HepG2 (cell line): Measurements from ENCODE around the gene DCC.

Experiments
- GABPA ChIP-seq, 2 experiments: IDR thresholded peaks; 2 replicates each; pipeline ENCODE4 v1.6.1; 2011 to 2016; ENCODE audit warnings: low read depth in 2 of 2, low read length in 1 of 2, missing biosample characterization in 1 of 2, missing genetic modification characterization in 1 of 2
- MYC ChIP-seq: sonication (generic); formaldehyde crosslinking; IDR thresholded peaks from 2 replicates; pipeline ENCODE4 v1.9.0; 2021; ENCODE audit warnings: missing genetic modification reagents, borderline replicate concordance
- POLR2A ChIP-seq, 2 experiments: IDR thresholded peaks; 2 replicates each; pipeline ENCODE4 v1.6.1; 2011; ENCODE audit warnings: low read depth in 2 of 2, low read length in 2 of 2, mild to moderate bottlenecking in 1 of 2, moderate library complexity in 1 of 2; ENCODE audit not compliant: insufficient read depth in 1 of 2
- SMAD9 ChIP-seq: sonication (generic); formaldehyde crosslinking; IDR thresholded peaks from 2 replicates; pipeline ENCODE4 v1.5.1; 2020; ENCODE audit warnings: mild to moderate bottlenecking, missing genetic modification reagents
- SP4 ChIP-seq: sonication (generic); formaldehyde crosslinking; IDR thresholded peaks from 2 replicates; pipeline ENCODE4 v1.8.1; 2023; ENCODE audit warnings: mild to moderate bottlenecking, missing genetic modification reagents
- SUZ12 ChIP-seq: fragments of 150-350 bp; IDR thresholded peaks from 2 replicates; pipeline ENCODE4 v1.6.1; 2014; ENCODE audit warnings: low read depth, low read length
- TAF1 ChIP-seq: sonication (generic); formaldehyde crosslinking; IDR thresholded peaks from 2 replicates; pipeline ENCODE4 v1.4.0; 2020; ENCODE audit warnings: missing genetic modification reagents
- TCF7L2 ChIP-seq: IDR thresholded peaks from 2 replicates; pipeline ENCODE4 v1.6.1; 2011; ENCODE audit warnings: mild to moderate bottlenecking, low read depth, low read length, moderate library complexity
- ZFP36L2 ChIP-seq: sonication (generic); formaldehyde crosslinking; IDR thresholded peaks from 2 replicates; pipeline ENCODE4 v1.4.0; 2020; ENCODE audit warnings: missing genetic modification reagents
- ZNF142 ChIP-seq: sonication (generic); formaldehyde crosslinking; IDR thresholded peaks from 2 replicates; pipeline ENCODE4 v1.4.0; 2020; ENCODE audit warnings: missing genetic modification reagents
- ZNF558 ChIP-seq: sonication (generic); formaldehyde crosslinking; IDR thresholded peaks from 2 replicates; pipeline ENCODE4 v1.9.0; 2022; ENCODE audit warnings: mild to moderate bottlenecking, missing genetic modification reagents, borderline replicate concordance
- TF ChIP-seq, protein P1 (sequence below), 2 experiments: IDR thresholded peaks; 2 replicates each; pipeline ENCODE4 v1.6.1; 2011 to 2012; ENCODE audit warnings: low read length in 2 of 2, borderline replicate concordance in 1 of 2, low read depth in 1 of 2, mild to moderate bottlenecking in 1 of 2, moderate library complexity in 1 of 2

GRCh38 chr18:52894801-52895200, 554.8 kb downstream of the DCC start:
- TF ChIP-seq TAF1 (no peak), SMAD9 (no peak), GABPA (IDR thresholded peaks at IDR 0.05; ENCODE audit: low read depth, low read length) (no peak), GABPA (CRISPR knock-in tag; IDR thresholded peaks at IDR 0.05; ENCODE audit: low read depth) (no peak), ZNF142 (no peak), SUZ12 (no peak), TCF7L2 (no peak), ZNF558 (CRISPR knock-in tag) (no peak), POLR2A (IDR thresholded peaks at IDR 0.05; ENCODE audit: insufficient read depth in 1 of 2, low read depth in 2 of 2, low read length in 2 of 2) (no peak), SP4 (CRISPR knock-in tag) (no peak), MYC (no peak), ZFP36L2 (CRISPR knock-in tag) (no peak)
- TF ChIP-seq, protein P1, sequence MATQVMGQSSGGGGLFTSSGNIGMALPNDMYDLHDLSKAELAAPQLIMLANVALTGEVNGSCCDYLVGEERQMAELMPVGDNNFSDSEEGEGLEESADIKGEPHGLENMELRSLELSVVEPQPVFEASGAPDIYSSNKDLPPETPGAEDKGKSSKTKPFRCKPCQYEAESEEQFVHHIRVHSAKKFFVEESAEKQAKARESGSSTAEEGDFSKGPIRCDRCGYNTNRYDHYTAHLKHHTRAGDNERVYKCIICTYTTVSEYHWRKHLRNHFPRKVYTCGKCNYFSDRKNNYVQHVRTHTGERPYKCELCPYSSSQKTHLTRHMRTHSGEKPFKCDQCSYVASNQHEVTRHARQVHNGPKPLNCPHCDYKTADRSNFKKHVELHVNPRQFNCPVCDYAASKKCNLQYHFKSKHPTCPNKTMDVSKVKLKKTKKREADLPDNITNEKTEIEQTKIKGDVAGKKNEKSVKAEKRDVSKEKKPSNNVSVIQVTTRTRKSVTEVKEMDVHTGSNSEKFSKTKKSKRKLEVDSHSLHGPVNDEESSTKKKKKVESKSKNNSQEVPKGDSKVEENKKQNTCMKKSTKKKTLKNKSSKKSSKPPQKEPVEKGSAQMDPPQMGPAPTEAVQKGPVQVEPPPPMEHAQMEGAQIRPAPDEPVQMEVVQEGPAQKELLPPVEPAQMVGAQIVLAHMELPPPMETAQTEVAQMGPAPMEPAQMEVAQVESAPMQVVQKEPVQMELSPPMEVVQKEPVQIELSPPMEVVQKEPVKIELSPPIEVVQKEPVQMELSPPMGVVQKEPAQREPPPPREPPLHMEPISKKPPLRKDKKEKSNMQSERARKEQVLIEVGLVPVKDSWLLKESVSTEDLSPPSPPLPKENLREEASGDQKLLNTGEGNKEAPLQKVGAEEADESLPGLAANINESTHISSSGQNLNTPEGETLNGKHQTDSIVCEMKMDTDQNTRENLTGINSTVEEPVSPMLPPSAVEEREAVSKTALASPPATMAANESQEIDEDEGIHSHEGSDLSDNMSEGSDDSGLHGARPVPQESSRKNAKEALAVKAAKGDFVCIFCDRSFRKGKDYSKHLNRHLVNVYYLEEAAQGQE (IDR thresholded peaks at IDR 0.05; ENCODE audit: borderline replicate concordance in 1 of 2, low read depth in 1 of 2, low read length in 2 of 2) = no peak
